ENCODE results near the gene DLG2. TPM values are rescaled to one million over a fixed set of nuclear protein-coding genes. Genes with fewer than 3 reads are reported as not detected.
A peak's percentile ranks its signal among the peaks of the same experiment; 100 is the strongest.

Gene DLG2
- total and polyA plus RNA-seq, 4 donors, result 0.30 to 5.5 (median 0.68) TPM

- Histone ChIP-seq H3K36me3 (ENCODE audit: control insufficient read depth in 4 of 4, insufficient read depth in 3 of 4, low read depth in 1 of 4, low read length in 3 of 4) (no peaks in the 10 kb centered on the region), H3K4me3 (ENCODE audit: low read depth in 1 of 3, low read length in 3 of 3) (peak overlapping the region in 2 of 3 donors; percentile 20 to 34), H3K9ac (ENCODE audit: low read depth in 1 of 2, low read length in 2 of 2) (peak overlapping the region in 1 of 2 donors; percentile 28), H3K27me3 (ENCODE audit: control insufficient read depth in 4 of 4, insufficient read depth in 4 of 4, low read length in 3 of 4) (no peaks in the 10 kb centered on the region), H3K9me3 (ENCODE audit: control insufficient read depth in 4 of 4, low read length in 3 of 4) (no peaks in the 10 kb centered on the region), H3K4me1 (ENCODE audit: control insufficient read depth in 4 of 4, insufficient read depth in 4 of 4, low read length in 3 of 4) (peaks cover 0 to 12% (median 9%) of the 10 kb centered on the region in 4 donors), H3K27ac (ENCODE audit: low read depth in 1 of 2, low read length in 2 of 2) (no peak overlapping the region)
- DNase-seq (ENCODE audit: low spot score), result no peak
- 53% methylated on average over 5 of the region's 5 CpGs for WGBS
- TF ChIP-seq SP1 (IDR thresholded peaks at IDR 0.05) (no peak), NR2F2 (IDR thresholded peaks at IDR 0.05) (no peak), RAD21 (IDR thresholded peaks at IDR 0.05) (peak; percentile 78 to 84), CTCF (IDR thresholded peaks at IDR 0.05; ENCODE audit: low read depth, low read length, missing input control) (peak; percentile 63), YY1 (IDR thresholded peaks at IDR 0.05) (peak; percentile 22)
Observed at GRCh38 chr11:83827940-83828554, 1799.1 kb downstream of the DLG2 start.

- Histone ChIP-seq H3K4me3 (ENCODE audit: low read depth in 1 of 3, low read length in 3 of 3) (no peak overlapping the region), H3K9ac (ENCODE audit: low read depth in 1 of 2, low read length in 2 of 2) (no peak overlapping the region), H3K9me3 (ENCODE audit: control insufficient read depth in 4 of 4, low read length in 3 of 4) (no peaks in the 10 kb centered on the region), H3K27ac (ENCODE audit: low read depth in 1 of 2, low read length in 2 of 2) (no peak overlapping the region), H3K4me1 (ENCODE audit: control insufficient read depth in 4 of 4, insufficient read depth in 4 of 4, low read length in 3 of 4) (peaks cover 0 to 12% (median 8%) of the 10 kb centered on the region in 4 donors), H3K27me3 (ENCODE audit: control insufficient read depth in 4 of 4, insufficient read depth in 4 of 4, low read length in 3 of 4) (no peaks in the 10 kb centered on the region), H3K36me3 (ENCODE audit: control insufficient read depth in 4 of 4, insufficient read depth in 3 of 4, low read depth in 1 of 4, low read length in 3 of 4) (no peaks in the 10 kb centered on the region)
- 80% methylated on average over 3 of the region's 3 CpGs for WGBS
- TF ChIP-seq MAX (IDR thresholded peaks at IDR 0.05), result no peak
- no peak for TF ChIP-seq ZBTB33 (IDR thresholded peaks at IDR 0.05)
- TF ChIP-seq REST (IDR thresholded peaks at IDR 0.05), result no peak
- TF ChIP-seq FOXA2 (IDR thresholded peaks at IDR 0.05), result no peak
- DNase-seq (ENCODE audit: low spot score), result no peak
Observed at GRCh38 chr11:83827520-83827919, 1799.6 kb downstream of the DLG2 start.

- DNase-seq (ENCODE audit: low spot score), result no peak
- no peaks in the 10 kb centered on the region for H3K27me3 ChIP-seq (ENCODE audit: control insufficient read depth in 4 of 4, insufficient read depth in 4 of 4, low read length in 3 of 4)
- TF ChIP-seq RAD21 (IDR thresholded peaks at IDR 0.05) (no peak), TAF1 (conservative IDR thresholded peaks at IDR 0.05) (no peak), CTCF (IDR thresholded peaks at IDR 0.05; ENCODE audit: low read depth, low read length, missing input control) (no peak), FOXA1 (IDR thresholded peaks at IDR 0.05) (no peak), GABPA (IDR thresholded peaks at IDR 0.05 in 1 of 2, conservative IDR thresholded peaks at IDR 0.05 in 1 of 2) (no peak), FOXA2 (IDR thresholded peaks at IDR 0.05) (no peak), RXRA (IDR thresholded peaks at IDR 0.05) (no peak), YY1 (IDR thresholded peaks at IDR 0.05) (no peak), MAX (IDR thresholded peaks at IDR 0.05) (no peak)
- H3K27ac ChIP-seq (ENCODE audit: low read depth in 1 of 2, low read length in 2 of 2), result no peak overlapping the region
- H3K36me3 ChIP-seq (ENCODE audit: control insufficient read depth in 4 of 4, insufficient read depth in 3 of 4, low read depth in 1 of 4, low read length in 3 of 4), result no peaks in the 10 kb centered on the region
- H3K4me3 ChIP-seq (ENCODE audit: low read depth in 1 of 3, low read length in 3 of 3), result no peak overlapping the region
- no peak overlapping the region for H3K9ac ChIP-seq (ENCODE audit: low read depth in 1 of 2, low read length in 2 of 2)
- H3K4me1 ChIP-seq (ENCODE audit: control insufficient read depth in 4 of 4, insufficient read depth in 4 of 4, low read length in 3 of 4), result peaks cover 0 to 4% (median 0%) of the 10 kb centered on the region in 4 donors
- H3K9me3 ChIP-seq (ENCODE audit: control insufficient read depth in 4 of 4, low read length in 3 of 4), result no peaks in the 10 kb centered on the region
Observed at GRCh38 chr11:83826078-83826477, 1801.1 kb downstream of the DLG2 start.
